Esophagus squamous epithelium (tissue), 4 donors: Measurements from ENCODE around the gene ACP1.

Source experiments
- CTCF ChIP-seq, 6 experiments: fragments of 450-650 bp in 4 of 6; fragments of 200-600 bp in 2 of 6; sonication (generic) in 2 of 6; IDR thresholded peaks; one replicate each; pipeline ENCODE4 v1.5.1; 2016 to 2019; ENCODE audit warnings: antibody characterized with exemption in 6 of 6, mild to moderate bottlenecking in 4 of 6, moderate library complexity in 4 of 6
- POLR2A ChIP-seq, 4 donors: fragments of 450-650 bp; IDR thresholded peaks; one replicate each; pipeline ENCODE4 v1.6.1; 2017; ENCODE audit warnings: antibody characterized with exemption in 4 of 4, mild to moderate bottlenecking in 4 of 4, moderate library complexity in 3 of 4

GRCh38 chr2:216068-216467, 48.7 kb upstream of the ACP1 start:
- TF ChIP-seq POLR2A (IDR thresholded peaks at IDR 0.05) (no peak), CTCF (IDR thresholded peaks at IDR 0.05) (no peak)
